T47D (cell line): Measurements from ENCODE around the gene CUBN.

Experiments used
- DNase-seq, 2 experiments: peaks; one replicate each; pipeline versions ENCODE4 v3.0.0 to v3.0.0-alpha.2; 2011 to 2012; ENCODE audit warnings: low read depth in 1 of 2, low spot score in 1 of 2
- JUND ChIP-seq: IDR thresholded peaks from 2 replicates; pipeline ENCODE4 v1.6.1; 2012; ENCODE audit warnings: low read depth
- in situ Hi-C: cut with HindIII; loops from 2 replicates; pipeline ENCODE4 v1.10.0; 2016; ENCODE audit warnings: low sequenced_read_pairs, low pct_unique_long_range_greater_than_20kb

The CUBN gene

DNA sequence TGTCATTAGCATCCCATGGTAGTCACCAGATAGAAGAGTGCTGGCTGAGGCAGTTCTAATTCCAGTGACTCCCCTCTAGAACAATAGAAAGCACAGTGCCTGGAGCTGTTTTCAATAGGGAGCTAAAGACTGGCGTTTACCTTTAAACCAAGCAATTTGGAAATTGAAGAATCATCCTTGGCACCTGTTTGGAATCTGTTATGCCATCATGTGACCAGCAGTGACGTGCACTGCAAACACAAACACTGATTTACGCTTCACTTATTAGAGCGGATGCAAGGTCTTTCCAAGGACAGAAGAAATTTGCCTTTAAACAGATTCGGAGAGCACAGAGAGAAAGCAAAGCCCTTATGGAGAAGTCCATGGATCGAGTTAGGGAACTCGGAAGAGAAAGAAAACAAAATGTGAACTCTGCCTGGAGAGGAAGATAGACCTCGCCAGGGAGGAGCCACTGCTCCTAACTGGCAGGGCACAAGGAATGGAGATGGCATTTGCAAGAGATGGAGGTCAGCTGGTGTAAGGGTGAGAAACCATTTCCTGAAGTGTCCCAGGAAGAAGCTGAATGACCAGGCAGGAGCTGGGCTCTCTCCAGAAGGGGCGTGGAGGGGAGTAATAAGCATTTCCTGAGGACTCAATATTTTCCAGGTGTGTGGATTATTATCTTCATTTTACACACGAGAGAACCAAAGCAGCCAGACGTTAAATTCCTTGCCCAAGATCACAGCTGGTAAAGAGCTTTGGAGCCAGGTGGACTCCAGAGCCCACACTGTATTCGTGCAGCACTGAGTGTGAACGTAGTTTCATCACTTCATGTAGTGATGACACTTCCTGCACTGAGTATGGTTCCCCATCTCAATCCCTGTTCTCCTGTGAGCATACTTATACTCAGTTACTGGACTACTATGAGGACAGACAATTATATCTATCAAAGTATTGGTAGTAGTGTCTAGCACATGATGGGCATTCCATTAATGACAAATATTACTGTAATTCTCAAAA lies 97.7 kb downstream of the CUBN start:
- in situ Hi-C loops, result no loop called here
- no peak for DNase-seq
- TF ChIP-seq JUND, result no peak

DNA sequence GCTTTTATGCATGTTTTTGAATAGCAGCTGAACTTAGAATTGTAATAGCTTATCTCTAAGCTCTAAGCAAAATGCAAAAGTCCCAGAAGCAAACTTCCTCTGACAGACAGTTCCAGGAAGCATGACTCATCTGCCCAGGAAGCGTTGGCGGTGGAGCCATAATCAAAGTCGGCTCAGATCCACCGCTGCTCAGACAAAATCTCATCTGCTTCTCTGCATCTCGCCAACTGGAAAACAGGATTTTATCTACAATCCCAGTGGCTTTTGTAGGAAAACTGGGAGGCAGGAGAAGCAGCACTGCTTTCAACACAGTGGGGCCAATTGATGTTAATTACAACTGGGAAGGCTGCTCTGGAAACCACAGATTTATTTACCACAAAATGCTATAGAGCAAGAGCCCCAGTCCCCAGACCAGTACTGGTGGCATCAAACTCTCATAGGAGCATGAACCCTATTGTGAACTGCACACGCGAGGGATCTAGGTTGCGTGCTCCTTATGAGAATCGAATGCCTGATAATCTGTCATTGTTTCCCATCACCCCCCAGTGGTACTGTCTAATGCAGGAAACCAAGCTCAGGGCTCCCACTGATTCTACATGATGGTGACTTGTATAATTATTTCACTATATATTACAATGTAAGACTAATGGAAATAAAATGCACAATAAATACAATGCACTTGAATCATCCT lies 99.9 kb downstream of the CUBN start:
- in situ Hi-C loops, result no loop called here
- no peak for TF ChIP-seq JUND
- no peak for DNase-seq

DNA sequence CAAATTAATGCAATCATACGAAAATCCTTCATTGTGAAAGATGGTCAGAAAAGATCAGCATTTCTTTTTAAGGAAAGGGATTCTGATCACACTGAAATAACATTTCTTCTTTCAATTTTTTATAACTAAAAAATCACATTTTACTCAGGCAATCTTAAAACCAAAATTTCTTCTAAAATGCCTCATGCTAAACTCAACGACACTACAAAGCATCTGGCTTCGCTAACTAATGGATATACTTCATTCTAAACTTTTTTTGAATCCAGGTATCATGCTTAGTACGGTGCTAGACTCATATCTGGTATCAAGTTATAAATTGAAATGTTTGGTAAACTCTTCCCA lies 100.4 kb downstream of the CUBN start:
- no peak for TF ChIP-seq JUND
- no peak for DNase-seq
- in situ Hi-C loops, result no loop called here

DNA sequence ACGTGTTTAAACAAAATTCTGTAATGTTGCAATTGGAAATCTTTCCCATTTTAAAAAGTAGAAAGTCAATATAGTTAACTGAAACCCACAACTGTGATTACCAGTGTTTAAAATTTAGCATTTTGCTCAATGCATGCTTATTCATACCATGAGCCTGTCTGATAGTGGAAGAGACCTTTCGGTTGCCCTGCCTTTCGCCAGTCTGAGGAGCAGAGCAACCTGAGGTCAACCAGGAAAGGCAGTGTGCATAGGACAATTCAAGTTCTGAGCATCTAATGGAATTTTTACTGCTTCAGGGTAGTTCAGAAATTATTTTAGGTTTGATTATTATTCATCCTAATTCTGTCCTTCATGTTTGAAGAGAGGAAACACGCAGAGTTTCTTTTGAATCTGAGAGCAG lies 100.8 kb downstream of the CUBN start:
- in situ Hi-C loops, result no loop called here
- DNase-seq, result no peak
- TF ChIP-seq JUND, result no peak

DNA sequence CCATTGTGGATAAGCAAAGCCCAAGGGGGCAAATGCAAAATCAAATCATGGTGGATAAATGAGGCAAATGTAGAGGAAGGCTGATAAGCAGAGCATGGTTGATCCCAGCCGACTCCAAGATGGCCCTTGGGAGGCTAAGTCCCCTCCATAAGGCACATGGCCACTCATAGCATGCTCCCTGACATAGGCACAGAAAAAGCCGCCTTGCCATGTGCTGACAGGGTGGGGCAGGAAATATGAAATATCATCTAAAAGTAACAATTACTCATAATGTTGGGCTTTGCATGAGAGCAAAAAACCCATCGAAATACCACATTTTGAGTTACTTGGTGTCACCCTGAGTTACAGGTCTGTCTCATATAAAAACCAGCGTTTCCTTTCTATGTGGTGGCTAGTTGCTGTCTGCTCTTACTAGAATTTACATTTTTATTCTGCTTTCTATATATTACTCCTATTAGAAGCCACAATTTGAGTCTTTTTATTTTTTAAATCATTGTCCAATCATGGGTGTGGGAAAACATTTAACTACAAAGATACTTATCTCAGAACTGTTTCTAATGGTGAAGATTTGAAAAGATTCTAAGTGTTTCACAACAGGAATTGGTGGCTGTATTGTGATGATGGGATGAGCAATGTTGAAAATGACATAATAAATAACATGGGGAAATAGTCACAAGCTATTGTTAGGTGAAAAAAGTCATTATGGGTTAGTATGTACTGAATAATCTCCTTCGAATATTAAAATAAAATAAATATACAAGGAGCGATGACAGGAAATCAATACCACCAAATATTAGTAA lies 102.7 kb downstream of the CUBN start:
- DNase-seq, result no peak
- TF ChIP-seq JUND, result no peak
- in situ Hi-C loops, result no loop called here

DNA sequence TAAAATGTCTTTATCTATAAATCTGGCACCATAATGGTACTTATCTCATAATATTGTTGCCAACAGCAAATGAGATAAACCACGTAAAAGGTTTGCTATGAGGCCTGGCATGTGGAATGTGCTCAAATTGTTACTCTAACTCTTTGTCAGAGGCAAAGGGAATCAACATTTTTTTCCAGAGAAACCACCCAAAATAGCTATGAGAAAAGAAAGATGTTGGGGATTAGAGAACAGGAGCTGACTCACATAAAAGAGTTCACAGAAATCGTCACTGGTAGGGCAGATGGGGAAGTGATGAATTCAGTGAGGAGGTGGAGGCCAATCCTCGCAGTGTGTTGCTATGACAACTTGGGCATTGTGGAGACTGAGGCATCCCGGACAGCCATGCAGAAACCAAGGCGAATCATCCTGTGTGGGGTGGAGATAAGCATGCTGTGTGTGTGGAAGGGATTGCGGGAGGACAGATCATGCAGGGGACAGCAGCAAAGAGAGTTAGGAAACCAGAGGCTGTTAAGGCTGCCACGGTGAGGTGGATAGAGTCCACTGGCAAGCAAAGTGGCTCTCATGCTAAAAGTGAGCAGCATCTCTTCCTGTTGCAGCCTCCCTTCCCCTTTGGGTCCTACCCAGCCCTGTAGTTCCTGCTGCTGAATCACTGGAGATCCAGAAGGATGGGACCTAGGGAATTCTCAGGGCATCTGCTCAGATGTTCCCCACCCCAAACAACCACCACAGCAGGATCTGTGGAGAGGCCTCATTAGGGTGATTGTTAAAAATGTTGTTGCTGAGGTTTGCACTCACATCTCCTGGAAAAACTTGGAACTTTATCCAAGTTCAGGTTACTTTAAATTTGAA lies 103.9 kb downstream of the CUBN start:
- in situ Hi-C loops, result no loop called here
- DNase-seq, result no peak
- TF ChIP-seq JUND, result no peak

DNA sequence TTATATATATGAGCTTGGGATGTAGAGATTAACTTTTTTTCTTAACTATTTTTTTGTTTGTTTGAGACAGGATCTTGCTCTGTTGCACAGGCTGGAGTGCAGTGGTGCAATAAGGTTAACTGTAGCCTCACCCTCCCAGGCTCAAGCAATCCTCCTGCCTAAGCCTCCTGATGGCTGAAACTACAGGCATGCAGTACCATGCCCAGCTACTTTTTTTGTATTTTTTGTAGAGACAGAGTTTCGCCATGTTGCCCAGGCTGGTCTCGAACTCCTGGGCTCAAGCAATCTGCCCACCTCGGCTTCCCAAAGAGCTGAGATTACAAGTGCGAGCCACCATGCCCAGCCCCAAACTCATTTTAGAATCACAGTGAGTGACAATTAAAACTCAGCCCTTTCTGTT lies 105.2 kb downstream of the CUBN start:
- TF ChIP-seq JUND, result no peak
- in situ Hi-C loops, result no loop called here
- DNase-seq, result no peak

DNA sequence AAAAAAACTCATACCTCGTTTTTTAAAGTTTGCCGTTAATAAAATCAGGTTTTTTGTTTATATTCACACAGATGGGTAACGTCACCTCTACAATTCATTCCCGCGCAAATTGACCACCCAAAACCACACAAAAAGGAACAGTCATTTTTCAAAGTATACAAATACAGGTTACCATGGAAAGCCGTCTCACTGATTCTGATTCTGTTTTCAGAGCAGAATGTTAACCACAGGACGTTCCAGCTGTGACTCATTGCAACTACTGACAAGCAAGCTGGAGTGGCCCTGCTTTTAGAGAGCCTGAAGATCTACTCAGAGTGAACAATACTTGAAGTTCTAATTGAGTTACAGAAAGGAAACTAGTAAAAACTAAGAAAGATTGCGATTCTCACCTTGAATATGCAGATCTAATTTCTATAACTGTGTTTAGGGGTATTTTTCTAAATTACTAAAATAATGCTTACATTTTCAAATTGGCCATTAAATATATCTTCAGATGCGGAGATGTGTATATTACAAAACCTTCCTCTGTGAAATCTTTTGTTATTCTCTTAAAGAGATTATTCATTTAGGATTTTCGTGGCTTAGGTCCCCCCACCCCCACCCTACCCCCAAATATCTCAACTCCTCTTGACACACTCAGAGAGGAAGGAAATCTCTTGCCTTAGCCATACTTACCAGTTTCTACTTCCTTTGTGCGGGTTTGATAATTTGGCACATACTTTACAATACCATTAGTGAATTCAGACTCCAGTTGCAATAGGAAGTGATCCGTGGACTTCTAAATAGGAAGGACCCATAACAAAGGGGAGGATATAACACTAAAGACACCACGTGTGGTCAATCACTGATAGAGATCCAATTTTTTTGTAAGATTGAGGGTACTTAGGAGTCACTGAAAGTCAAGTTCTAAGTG lies 106.0 kb downstream of the CUBN start:
- TF ChIP-seq JUND, result no peak
- DNase-seq, result no peak
- in situ Hi-C loops, result no loop called here

DNA sequence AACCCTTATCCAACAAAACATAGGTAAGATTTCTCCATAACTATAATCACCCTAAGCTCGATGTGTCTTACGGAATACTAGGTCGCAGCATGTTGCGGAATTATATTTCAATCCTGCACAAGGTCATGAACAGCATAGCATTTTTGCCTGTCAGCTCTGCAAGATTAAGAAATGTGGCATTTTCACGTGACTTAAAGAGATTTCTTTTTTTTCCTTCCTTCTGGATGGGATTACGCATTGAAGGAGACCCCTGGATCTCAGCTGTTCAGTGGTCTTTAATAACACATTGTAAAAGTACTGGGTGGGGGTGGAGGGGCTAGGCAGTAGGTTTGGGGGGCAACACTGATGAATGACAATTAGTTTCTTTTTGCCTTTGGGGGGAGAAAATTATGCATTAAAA lies 106.7 kb downstream of the CUBN start:
- no peak for DNase-seq
- in situ Hi-C loops, result no loop called here
- no peak for TF ChIP-seq JUND

DNA sequence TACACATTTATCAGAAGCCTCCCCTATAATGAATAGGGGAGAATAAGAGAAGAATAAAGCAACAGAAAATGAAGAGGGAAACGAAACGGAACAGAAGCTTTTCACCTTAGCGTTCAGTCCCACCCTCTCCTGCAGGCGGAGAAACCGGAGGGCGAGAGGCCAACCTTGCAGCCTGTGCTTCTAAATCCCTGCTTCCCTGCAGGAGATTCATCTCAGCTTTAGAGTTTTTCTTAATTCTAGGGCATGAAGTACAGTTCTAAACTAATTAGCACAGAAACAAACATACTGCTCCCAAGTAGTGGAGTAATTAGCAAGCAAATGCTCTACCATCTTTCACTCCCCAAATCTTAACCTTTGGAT lies 107.2 kb downstream of the CUBN start:
- in situ Hi-C loops, result no loop called here
- no peak for DNase-seq
- no peak for TF ChIP-seq JUND

DNA sequence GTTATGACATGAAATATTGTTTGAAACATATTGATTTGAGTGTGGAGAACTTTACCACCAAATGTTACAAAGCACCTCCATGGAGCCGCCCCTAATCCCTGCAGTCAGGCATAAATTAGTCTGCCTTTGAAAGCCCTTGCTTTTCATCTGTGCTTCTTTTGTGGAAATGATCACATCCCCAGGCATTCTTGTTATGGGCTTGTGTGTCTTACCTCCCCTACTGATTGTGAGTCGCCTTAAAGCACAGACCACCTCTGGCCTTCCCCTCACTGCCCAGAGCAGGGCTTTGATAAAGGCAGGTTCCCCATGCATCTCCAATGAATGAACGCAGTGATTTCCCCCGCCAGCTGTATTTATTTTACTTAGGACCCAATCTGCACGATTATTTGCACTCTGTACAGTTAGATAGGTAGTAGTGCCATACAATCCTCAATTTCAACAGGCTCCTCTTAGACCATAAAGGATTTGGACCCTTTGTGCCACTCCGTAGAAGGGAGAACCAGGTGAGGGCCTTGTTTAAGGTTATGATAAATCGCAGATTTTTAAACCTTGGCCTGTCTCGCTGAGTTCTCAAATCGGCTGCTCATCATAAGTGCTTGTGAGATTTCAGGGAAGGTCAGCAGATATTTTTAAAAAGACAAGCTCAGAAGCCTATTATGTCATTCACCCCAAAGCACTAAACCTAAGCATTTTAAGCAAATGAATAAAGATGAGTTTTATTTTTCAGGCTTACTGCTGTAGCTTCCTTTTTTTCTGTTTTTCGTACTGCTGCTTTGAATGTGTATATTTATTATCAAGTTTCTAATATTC lies 107.8 kb downstream of the CUBN start:
- DNase-seq, result no peak
- TF ChIP-seq JUND, result no peak
- in situ Hi-C loops, result no loop called here
